ENCODE measurements around the gene MED26.
A peak's percentile ranks its signal among the peaks of the same experiment; 100 is the strongest.

Gene MED26

DNA sequence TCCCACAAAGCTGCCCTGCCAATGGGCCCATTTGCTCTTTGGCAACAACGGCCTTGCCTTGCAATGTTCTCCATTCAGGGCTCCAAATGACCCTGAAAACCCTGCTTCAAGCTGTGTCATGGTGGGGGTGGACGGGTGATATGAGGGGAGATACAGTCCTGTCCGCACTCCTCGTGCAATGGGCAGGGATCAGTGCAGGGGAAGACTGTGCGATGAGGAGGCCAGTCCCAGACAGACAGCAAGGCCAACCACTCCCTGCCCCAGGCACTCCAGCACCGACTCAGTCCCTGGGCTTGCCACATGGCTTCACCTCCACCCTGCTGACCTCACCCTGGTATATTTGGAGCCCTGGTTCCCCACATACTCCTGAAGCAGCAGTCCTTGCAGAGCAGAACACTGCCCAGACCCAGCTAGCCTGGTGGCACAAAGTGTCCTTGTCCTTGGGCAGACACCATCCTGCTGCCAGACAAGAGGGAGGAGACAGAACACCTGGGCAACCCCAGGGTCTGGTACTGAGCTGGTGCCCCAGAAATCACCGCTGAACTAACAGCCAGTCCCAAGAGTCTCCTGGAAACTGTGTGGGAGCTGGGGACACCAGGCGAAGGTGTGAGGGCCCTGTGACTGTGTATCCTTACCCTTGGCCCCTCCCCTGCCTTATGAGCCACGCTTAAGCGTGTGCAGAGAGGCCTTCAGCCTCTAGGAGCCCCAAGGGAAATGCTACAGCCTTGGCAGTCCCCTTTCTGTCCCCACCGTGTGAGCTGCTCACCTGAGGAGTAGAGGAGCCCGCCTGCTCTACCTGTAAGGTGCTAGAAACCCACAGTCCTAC lies 46.6 kb downstream of the MED26 start:
- Histone ChIP-seq H3K36me3 (ENCODE audit: control insufficient read depth in 1 of 2, insufficient read depth in 2 of 2, low read length in 2 of 2) (peaks cover 12 to 27% of the 10 kb centered on the region in 2 donors), H3K4me1 (ENCODE audit: control insufficient read depth in 1 of 2, insufficient read depth in 2 of 2, low read length in 2 of 2) (peaks cover 13 to 44% of the 10 kb centered on the region in 2 donors), H3K27ac (ENCODE audit: low read length) (no peak overlapping the region), H3K9me3 (ENCODE audit: control insufficient read depth in 1 of 2, low read length in 2 of 2) (no peaks in the 10 kb centered on the region), H3K4me3 (ENCODE audit: low read depth in 1 of 2, low read length in 2 of 2) (no peak overlapping the region), H3K27me3 (ENCODE audit: low read depth, low read length) (no peaks in the 10 kb centered on the region)

DNA sequence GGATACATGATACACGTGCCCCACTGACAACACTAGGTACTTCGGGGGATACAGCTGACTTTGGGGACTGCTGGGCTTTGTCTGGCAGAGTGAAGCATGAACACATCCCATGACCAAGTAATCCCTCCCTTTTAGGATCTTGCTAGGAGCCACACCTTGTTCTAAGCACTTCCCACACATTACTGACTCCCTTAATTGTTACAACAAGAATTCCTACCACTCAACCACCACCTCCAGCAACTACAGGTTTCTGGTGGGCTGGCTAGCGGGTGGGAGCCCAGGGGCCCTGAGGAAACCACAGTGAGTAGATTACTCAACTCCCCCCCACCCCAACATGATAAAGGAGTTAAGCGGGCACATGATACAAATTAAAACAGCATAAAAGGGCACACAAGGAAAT lies 48.6 kb downstream of the MED26 start:
- H3K4me3 ChIP-seq (ENCODE audit: low read depth in 1 of 2, low read length in 2 of 2), result no peak overlapping the region
- H3K27ac ChIP-seq (ENCODE audit: low read length), result no peak overlapping the region
- peaks cover 8 to 38% of the 10 kb centered on the region in 2 donors for H3K4me1 ChIP-seq (ENCODE audit: control insufficient read depth in 1 of 2, insufficient read depth in 2 of 2, low read length in 2 of 2)
- peaks cover 24 to 40% of the 10 kb centered on the region in 2 donors for H3K36me3 ChIP-seq (ENCODE audit: control insufficient read depth in 1 of 2, insufficient read depth in 2 of 2, low read length in 2 of 2)
- H3K9me3 ChIP-seq (ENCODE audit: control insufficient read depth in 1 of 2, low read length in 2 of 2), result no peaks in the 10 kb centered on the region
- H3K27me3 ChIP-seq (ENCODE audit: low read depth, low read length), result no peaks in the 10 kb centered on the region

DNA sequence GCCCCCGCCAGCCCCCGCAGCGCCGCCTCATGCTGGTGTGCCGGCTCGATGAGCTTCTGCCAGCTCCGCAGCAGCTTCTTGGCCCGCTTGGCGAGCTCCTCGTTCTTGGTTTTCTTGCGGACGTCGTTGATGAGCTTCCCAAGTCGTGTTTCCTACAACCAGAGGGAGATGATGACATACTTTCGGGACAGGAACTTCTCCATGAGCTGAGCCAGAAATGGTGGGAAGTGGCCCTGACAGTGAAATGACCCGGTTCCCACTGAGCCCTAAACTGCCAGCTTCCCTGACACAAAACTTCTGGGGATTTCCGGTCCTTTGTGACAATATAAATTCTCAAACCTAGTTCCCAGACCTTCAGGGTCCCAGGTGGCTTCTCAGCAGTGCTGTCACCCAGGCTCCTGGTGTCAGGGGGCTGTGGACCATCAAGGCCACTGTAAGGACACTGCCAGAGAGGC lies 50.4 kb downstream of the MED26 start:
- peaks cover 13 to 39% of the 10 kb centered on the region in 2 donors for H3K4me1 ChIP-seq (ENCODE audit: control insufficient read depth in 1 of 2, insufficient read depth in 2 of 2, low read length in 2 of 2)
- no peaks in the 10 kb centered on the region for H3K27me3 ChIP-seq (ENCODE audit: low read depth, low read length)
- no peaks in the 10 kb centered on the region for H3K9me3 ChIP-seq (ENCODE audit: control insufficient read depth in 1 of 2, low read length in 2 of 2)
- no peak overlapping the region for H3K27ac ChIP-seq (ENCODE audit: low read length)
- no peak overlapping the region for H3K4me3 ChIP-seq (ENCODE audit: low read depth in 1 of 2, low read length in 2 of 2)
- H3K36me3 ChIP-seq (ENCODE audit: control insufficient read depth in 1 of 2, insufficient read depth in 2 of 2, low read length in 2 of 2), result peaks cover 25 to 40% of the 10 kb centered on the region in 2 donors

DNA sequence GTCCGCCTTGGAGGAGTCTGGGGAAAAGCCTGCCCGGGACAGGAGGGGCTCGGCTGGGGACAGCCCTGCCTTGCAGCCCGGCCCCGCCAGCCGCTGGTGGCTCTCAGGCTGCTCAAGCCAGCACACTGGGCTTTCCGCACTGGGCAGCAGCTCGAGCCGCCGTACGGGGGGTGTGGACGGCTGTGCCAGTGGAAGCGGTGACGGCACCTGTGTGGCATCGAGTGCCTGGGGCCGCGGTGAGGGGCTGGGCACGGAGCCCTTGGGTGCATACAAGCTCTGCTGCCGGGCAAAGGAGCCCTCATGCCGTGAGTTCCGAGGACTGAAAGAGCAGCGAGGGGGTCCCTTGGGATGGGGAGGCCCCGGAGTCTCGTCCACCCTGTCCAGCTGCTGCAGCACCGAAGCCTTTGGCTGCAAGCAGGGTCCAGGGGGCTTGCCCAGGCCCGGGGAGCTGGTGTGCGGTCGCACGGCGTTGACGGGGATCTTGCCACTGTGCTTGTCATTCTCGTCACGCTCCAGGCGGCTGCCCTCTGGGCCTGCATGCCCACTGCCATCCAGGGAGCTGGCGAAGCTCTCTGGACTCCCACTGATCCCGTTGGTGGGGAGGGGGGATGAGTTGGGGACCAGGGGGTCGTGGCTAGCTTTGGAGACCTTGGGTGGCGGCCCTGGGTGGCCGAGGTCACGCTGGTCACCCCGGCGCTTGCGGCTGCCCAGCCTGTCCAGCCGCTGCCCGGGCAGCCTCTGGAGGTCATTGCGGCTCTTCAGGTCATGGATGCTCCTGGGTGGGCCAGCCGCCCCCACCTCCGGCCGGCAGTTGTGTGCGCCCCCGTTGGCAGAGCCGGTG lies 51.1 kb downstream of the MED26 start:
- H3K36me3 ChIP-seq (ENCODE audit: control insufficient read depth in 1 of 2, insufficient read depth in 2 of 2, low read length in 2 of 2), result peaks cover 25 to 40% of the 10 kb centered on the region in 2 donors
- peaks cover 13 to 33% of the 10 kb centered on the region in 2 donors for H3K4me1 ChIP-seq (ENCODE audit: control insufficient read depth in 1 of 2, insufficient read depth in 2 of 2, low read length in 2 of 2)
- H3K9me3 ChIP-seq (ENCODE audit: control insufficient read depth in 1 of 2, low read length in 2 of 2), result no peaks in the 10 kb centered on the region
- H3K27me3 ChIP-seq (ENCODE audit: low read depth, low read length), result no peaks in the 10 kb centered on the region
- H3K27ac ChIP-seq (ENCODE audit: low read length), result no peak overlapping the region
- H3K4me3 ChIP-seq (ENCODE audit: low read depth in 1 of 2, low read length in 2 of 2), result no peak overlapping the region

DNA sequence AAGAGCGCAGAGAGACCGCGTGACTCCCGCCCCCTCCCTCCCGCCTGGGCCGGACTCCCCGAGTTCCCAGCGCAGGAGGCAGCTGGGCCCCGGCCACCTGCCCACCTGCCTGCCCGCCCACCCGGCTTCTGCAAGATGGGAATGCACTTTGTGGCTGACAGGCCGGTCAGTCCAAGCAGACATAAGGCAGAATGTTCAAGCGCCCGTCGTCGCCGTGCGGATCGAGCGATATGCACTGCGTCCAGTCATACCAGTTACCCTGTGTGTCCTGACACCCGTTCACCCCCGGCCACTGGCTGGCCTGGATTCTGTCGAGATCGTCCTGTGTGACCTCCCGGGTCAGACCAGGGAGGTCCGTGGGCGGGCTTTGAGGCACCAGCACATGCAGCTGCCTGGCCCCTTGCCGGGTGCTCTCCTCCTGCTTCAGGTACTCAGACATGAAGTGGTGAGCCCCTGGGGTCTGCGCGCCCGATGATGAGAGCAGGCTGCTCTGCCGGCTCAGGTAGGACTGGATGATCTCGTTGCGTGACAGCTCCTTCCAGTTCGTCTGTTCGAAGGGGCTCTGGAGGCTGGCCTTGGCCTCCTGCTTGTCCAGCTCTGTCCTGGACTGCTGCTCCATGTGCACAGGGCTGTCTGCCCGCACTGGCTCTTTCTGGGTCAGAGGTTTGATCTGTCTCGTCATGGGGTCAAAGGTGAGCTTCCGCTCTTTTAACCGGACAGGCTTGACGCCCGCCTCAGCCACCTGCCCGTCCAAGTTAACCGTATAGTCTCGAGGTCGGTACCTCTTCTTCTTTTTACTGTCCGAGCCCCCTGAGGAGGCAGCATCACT lies 51.9 kb downstream of the MED26 start:
- no peaks in the 10 kb centered on the region for H3K9me3 ChIP-seq (ENCODE audit: control insufficient read depth in 1 of 2, low read length in 2 of 2)
- H3K4me3 ChIP-seq (ENCODE audit: low read depth in 1 of 2, low read length in 2 of 2), result no peak overlapping the region
- H3K27me3 ChIP-seq (ENCODE audit: low read depth, low read length), result no peaks in the 10 kb centered on the region
- peaks cover 25 to 37% of the 10 kb centered on the region in 2 donors for H3K36me3 ChIP-seq (ENCODE audit: control insufficient read depth in 1 of 2, insufficient read depth in 2 of 2, low read length in 2 of 2)
- no peak overlapping the region for H3K27ac ChIP-seq (ENCODE audit: low read length)
- peaks cover 18 to 32% of the 10 kb centered on the region in 2 donors for H3K4me1 ChIP-seq (ENCODE audit: control insufficient read depth in 1 of 2, insufficient read depth in 2 of 2, low read length in 2 of 2)

DNA sequence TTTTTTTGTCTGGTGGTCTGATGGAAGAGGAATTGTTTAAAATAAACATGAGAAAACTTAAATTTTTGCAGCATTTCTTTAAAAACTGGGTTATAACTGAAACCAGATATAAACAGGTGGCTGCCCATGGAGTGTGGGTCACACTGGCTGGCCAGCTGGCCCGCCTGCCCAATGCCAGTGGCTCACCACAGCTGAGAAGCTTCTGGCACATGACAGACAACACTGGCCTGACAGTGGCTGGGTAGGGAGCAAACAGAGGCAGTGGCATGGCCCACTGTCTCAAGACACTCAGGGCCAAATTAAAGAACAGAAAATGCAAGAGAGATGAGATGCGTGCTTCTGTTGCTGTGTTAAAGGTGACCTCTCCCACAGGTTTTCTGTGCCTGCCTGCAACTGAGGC lies 52.7 kb downstream of the MED26 start:
- H3K4me3 ChIP-seq (ENCODE audit: low read depth in 1 of 2, low read length in 2 of 2), result no peak overlapping the region
- peaks cover 19 to 34% of the 10 kb centered on the region in 2 donors for H3K4me1 ChIP-seq (ENCODE audit: control insufficient read depth in 1 of 2, insufficient read depth in 2 of 2, low read length in 2 of 2)
- H3K27ac ChIP-seq (ENCODE audit: low read length), result no peak overlapping the region
- no peaks in the 10 kb centered on the region for H3K27me3 ChIP-seq (ENCODE audit: low read depth, low read length)
- peaks cover 25 to 37% of the 10 kb centered on the region in 2 donors for H3K36me3 ChIP-seq (ENCODE audit: control insufficient read depth in 1 of 2, insufficient read depth in 2 of 2, low read length in 2 of 2)
- H3K9me3 ChIP-seq (ENCODE audit: control insufficient read depth in 1 of 2, low read length in 2 of 2), result no peaks in the 10 kb centered on the region

DNA sequence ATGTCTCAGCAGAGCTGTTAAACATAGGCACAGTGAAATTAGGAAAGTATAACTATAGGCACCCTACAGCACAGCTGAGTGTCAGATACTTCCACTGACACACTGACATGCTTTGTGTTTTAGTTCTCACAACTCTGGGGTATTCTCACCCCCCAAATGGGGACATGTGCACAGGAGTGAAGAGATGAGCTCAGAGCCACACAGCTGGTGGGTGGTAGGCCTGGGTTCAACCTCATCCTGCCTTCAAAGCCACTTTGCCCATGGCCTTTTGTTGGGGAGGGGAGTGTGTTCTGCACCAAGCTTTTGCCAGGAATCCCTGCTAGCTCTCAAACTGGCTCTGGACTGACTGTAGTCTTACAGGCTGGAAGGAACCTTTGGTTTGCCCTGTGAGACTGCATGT lies 54.1 kb downstream of the MED26 start:
- Histone ChIP-seq H3K36me3 (ENCODE audit: control insufficient read depth in 1 of 2, insufficient read depth in 2 of 2, low read length in 2 of 2) (peaks cover 25 to 40% of the 10 kb centered on the region in 2 donors), H3K4me3 (ENCODE audit: low read depth in 1 of 2, low read length in 2 of 2) (peak overlapping the region; percentile 79 to 97), H3K9me3 (ENCODE audit: control insufficient read depth in 1 of 2, low read length in 2 of 2) (no peaks in the 10 kb centered on the region), H3K4me1 (ENCODE audit: control insufficient read depth in 1 of 2, insufficient read depth in 2 of 2, low read length in 2 of 2) (peaks cover 19 to 34% of the 10 kb centered on the region in 2 donors), H3K27ac (ENCODE audit: low read length) (no peak overlapping the region), H3K27me3 (ENCODE audit: low read depth, low read length) (no peaks in the 10 kb centered on the region)

DNA sequence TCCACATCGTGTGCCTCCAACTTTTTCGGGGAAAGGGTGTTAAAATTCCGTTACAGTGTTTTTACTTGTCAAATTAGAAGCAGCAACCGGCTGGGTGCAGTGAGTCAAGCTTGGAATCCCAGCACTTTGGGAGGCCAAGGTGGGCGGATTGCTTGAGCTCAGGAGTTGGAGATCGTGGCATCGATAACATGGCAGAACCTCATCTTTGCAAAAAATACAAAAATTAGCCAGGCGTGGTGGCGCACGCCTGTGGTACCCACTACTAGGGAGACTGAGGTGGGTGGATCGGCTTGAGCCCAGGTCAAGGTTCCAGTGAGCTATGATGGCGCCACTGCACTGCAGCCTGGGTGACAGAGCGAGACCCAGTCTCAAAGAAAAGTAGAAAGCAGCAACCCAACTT lies 54.7 kb downstream of the MED26 start:
- H3K4me3 ChIP-seq (ENCODE audit: low read depth in 1 of 2, low read length in 2 of 2), result peak overlapping the region; percentile 79 to 97
- H3K4me1 ChIP-seq (ENCODE audit: control insufficient read depth in 1 of 2, insufficient read depth in 2 of 2, low read length in 2 of 2), result peaks cover 19 to 34% of the 10 kb centered on the region in 2 donors
- no peaks in the 10 kb centered on the region for H3K27me3 ChIP-seq (ENCODE audit: low read depth, low read length)
- H3K36me3 ChIP-seq (ENCODE audit: control insufficient read depth in 1 of 2, insufficient read depth in 2 of 2, low read length in 2 of 2), result peaks cover 21 to 38% of the 10 kb centered on the region in 2 donors
- H3K27ac ChIP-seq (ENCODE audit: low read length), result peak overlapping the region; percentile 90
- H3K9me3 ChIP-seq (ENCODE audit: control insufficient read depth in 1 of 2, low read length in 2 of 2), result no peaks in the 10 kb centered on the region

DNA sequence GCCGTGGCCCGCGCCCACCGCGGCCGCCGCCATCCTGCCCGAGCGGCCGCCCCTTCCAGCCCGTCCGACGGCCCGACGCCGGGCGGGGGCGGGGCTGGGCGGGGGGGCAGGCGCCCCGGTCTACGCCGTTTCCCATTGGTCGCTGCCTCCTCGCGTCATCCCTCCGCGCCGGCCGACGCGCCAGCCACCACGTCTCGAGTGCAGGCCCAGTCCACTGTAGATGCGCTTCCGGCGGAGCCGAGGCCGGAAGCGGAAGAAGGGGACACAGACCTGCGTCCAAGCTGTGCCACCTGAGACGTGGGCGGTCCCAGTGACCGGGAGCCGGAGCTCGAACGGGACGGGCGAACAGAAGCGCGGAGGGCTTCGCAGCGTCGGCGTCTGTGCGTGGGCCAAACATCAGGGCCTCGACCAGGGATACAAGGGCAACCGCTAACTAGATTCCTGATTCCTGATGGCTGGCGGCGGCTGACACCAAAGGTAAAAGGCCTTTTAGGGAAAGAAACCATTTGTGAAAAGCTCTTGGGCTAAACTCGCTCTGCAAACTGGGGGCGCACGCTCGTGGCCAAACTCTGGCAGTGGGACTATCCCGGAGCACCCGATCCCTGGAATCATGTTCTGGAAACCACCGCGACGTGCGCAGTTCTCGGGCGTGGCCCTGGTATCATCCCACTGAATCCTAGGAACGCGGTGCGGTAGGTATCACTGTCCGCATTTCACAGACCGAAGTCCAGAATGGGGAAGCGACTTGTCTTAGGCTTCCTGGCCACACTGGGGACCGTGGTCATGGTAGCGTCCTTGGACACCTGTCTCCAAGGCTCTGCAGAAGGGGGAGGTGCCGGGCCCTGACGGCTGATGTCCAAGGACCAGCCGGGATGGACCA lies 55.4 kb downstream of the MED26 start, which contains the start of gene SLC35E1:
Gene SLC35E1 (minus strand): TSS at position 84 of the 880 bp plus-strand sequence. CDS start 51 bp downstream, at position 33.
- Histone ChIP-seq H3K27ac (ENCODE audit: low read length) (peak within 1 kb of the TSS; percentile 90), H3K4me3 (ENCODE audit: low read depth in 1 of 2, low read length in 2 of 2) (peak within 1 kb of the TSS; percentile 91 to 97), H3K4me1 (ENCODE audit: control insufficient read depth in 1 of 2, insufficient read depth in 2 of 2, low read length in 2 of 2) (peaks cover 19 to 34% of the 10 kb centered on the region in 2 donors), H3K9me3 (ENCODE audit: control insufficient read depth in 1 of 2, low read length in 2 of 2) (no peaks in the 10 kb centered on the region), H3K36me3 (ENCODE audit: control insufficient read depth in 1 of 2, insufficient read depth in 2 of 2, low read length in 2 of 2) (peaks cover 17 to 36% of the 10 kb centered on the region in 2 donors), H3K27me3 (ENCODE audit: low read depth, low read length) (no peaks in the 10 kb centered on the region)

DNA sequence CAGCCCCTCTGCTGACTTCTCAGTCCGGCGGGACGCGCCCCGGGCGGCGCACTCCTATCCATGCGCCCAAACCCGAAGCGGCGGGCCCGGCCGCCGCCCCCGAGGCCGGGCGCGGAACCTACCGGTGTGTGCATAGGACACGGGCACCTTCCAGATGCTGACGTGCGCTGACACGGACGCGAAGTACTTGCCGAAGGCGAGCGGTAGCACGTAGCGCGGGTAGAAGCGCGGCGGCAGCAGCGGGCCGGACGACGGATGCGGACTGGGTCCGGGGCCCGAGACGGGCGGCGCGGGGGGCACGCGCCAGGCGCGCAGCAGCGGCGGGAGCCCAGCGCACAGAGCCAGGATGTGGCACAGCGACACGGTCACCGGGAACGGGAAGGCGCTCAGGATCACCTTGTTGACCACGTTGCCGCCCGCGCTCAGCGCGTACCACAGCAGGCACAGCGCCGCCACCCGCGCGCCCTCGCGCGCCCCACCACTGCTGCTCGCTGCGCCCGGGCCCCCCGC lies 56.1 kb downstream of the MED26 start:
- peak overlapping the region; percentile 45 for H3K27ac ChIP-seq (ENCODE audit: low read length)
- peaks cover 16 to 34% of the 10 kb centered on the region in 2 donors for H3K36me3 ChIP-seq (ENCODE audit: control insufficient read depth in 1 of 2, insufficient read depth in 2 of 2, low read length in 2 of 2)
- H3K4me1 ChIP-seq (ENCODE audit: control insufficient read depth in 1 of 2, insufficient read depth in 2 of 2, low read length in 2 of 2), result peaks cover 19 to 34% of the 10 kb centered on the region in 2 donors

More for the DNA sequence above, 56.1 kb downstream of the MED26 start:
- Histone ChIP-seq H3K9me3 (ENCODE audit: control insufficient read depth in 1 of 2, low read length in 2 of 2) (no peaks in the 10 kb centered on the region), H3K4me3 (ENCODE audit: low read depth in 1 of 2, low read length in 2 of 2) (peak overlapping the region; percentile 74 to 91), H3K27me3 (ENCODE audit: low read depth, low read length) (no peaks in the 10 kb centered on the region)

Data from muscle layer of duodenum (tissue), 2 donors.